Inflammatory macrophage treated with lipopolysaccharide for 1 hour (primary cell): ENCODE results near the gene ZNF273.
A peak's percentile ranks its signal among the peaks of the same experiment; 100 is the strongest.
"Not testable (repeated sequence)": the region's sequence is repeated elsewhere in the genome, so short reads cannot be mapped to it uniquely, and the experiment has no call there.

Source experiments
- DNase-seq, 2 donors: peaks; one replicate each; pipeline ENCODE4 v3.0.0-alpha.2; 2020 to 2022

The ZNF273 gene

GRCh38 chr7:64947252-64948000 is 44.4 kb downstream of the ZNF273 start:
- no peak for DNase-seq

DNA sequence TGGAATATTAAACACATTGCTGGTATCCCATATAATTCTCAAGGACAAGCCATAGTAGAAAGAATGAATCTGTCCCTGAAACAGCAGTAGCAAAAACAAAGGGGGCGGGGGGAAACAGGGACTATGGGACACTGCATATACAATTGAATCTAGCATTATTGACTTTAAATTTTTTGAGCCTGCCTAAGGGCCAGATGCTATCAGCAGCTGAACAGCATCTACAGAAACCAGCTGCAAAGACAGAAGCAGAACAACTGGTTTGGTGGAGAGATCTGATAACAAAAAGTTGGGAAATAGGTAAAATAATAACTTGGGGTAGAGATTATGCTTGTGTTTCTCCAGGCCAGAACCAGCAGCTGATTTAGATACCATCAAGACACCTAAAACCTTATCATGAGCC is 45.7 kb downstream of the ZNF273 start:
- DNase-seq = not testable (repeated sequence)

- peak in 1 of 2 donors; percentile 53 for DNase-seq
Measured at GRCh38 chr7:64950673-64951072, 47.6 kb downstream of the ZNF273 start.

DNA sequence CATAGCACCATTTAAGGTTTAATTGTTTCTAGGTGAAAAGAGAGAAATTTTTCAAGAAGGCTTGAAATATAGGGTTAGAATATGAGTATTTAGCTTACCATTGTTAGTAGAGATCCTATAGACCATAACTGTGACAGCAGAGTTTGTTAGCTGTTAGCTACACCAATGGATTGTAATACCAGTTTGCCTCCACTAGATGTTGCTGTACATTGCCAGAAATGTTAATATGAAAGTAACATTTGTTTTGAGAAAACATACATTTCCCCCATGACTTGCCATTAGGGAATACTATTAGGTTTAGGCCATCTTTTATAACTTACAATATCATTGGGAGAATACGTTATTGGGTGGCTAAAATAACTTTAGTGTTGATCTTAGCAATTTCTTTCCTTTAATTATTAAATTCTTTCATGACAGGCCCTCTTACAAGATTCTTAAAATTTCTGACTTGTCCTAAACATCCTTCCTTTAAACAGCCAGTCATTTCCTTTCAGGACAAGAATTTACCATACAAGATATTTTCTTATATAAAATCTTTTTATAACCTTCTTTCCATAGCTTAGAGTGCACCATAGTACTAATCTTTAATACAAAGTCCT is 48.3 kb downstream of the ZNF273 start:
- DNase-seq = peak; percentile 40 to 68

DNA sequence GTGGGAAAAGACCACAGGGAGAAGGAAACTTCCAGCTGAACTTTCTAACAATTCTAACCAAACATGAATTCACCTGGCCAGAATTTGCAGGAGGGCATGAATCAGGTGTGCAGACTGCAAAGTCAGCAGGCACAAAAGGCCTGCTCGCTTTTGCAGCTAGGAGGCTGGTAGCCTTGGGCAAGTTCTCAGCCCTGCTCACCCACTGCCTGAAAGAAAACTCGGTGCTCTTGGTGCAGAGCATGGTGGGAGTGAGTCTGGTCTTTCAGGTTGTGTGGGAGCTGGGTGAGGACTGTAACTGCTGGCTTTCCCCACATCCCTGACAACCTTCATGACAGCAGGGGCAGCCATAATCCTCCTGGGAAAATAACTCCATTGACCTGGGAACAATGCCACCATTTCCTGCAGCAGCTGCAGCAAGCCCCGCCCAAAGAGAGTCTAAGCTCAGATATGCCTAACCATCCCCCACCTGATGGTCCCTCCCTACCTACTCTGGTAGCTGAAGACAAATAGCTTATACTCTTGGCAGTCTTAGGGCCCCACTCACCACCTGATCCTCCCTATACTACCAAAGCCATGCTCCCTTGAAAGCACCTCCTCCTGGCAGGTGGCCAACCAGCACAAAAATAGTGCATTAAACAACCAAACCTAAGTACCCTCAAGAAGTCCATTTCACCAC is 56.1 kb downstream of the ZNF273 start:
- no peak for DNase-seq

GRCh38 chr7:64965594-64965993 is 62.5 kb downstream of the ZNF273 start:
- DNase-seq = no peak

DNA sequence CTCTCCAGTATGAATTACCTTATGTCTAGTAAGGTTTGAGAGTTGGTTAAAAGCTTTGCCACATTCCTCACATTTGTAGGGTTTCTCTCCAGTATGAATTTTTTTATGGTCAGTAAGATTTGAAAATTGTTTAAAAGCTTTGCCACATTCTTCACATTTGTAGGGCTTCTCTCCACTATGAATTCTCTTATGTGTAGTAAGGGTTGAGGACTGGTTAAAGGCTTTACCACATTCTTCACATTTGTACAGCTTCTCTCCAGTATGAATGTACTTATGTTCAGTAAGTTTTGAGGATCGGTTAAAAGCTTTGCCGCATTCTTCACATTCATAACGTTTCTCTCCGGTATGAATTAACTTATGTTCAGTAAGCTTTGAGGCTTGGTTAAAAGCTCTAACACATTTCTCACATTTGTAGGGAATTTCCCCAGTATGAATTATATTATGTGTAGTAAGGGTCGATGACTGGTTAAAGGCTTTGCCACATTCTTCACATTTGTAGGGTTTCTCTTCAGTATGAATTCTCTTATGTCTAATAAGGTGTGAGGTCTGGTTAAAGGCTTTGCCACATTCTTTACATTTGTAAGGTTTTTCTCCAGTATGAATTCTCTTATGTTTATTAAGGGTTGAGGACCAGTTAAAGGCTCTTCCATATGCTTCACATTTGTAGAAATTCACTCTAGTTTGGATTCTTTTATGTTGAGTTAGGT is 75.6 kb downstream of the ZNF273 start:
- DNase-seq = no peak
